OCI-M2 (cell line): Measurements from ENCODE around the gene CYP19A1.

Experiments used
- DNase-seq: peaks from one replicate; lab custom pipeline; 2025; ENCODE audit not compliant: unreplicated experiment; lab: John Stamatoyannopoulos, UW

The CYP19A1 gene

GRCh38 chr15:51338496-51338895 is at the start of gene CYP19A1:
Gene CYP19A1, minus strand, starts transcription at chr15:51338596. Its CDS starts 95,684 bp downstream, at chr15:51242912.
- no peak for DNase-seq

- DNase-seq: no peak
Observed at GRCh38 chr15:51387699-51388041, 49.3 kb upstream of the CYP19A1 start.

- DNase-seq: no peak
Observed at GRCh38 chr15:51386960-51387698, 48.7 kb upstream of the CYP19A1 start.

- DNase-seq: no peak
Observed at GRCh38 chr15:51386486-51386885, 48.1 kb upstream of the CYP19A1 start.

GRCh38 chr15:51386029-51386428 is 47.6 kb upstream of the CYP19A1 start:
- DNase-seq: no peak

- DNase-seq: no peak
Observed at GRCh38 chr15:51382787-51383186, 44.4 kb upstream of the CYP19A1 start.

- no peak for DNase-seq
Observed at GRCh38 chr15:51380999-51381806, 42.8 kb upstream of the CYP19A1 start.

DNA sequence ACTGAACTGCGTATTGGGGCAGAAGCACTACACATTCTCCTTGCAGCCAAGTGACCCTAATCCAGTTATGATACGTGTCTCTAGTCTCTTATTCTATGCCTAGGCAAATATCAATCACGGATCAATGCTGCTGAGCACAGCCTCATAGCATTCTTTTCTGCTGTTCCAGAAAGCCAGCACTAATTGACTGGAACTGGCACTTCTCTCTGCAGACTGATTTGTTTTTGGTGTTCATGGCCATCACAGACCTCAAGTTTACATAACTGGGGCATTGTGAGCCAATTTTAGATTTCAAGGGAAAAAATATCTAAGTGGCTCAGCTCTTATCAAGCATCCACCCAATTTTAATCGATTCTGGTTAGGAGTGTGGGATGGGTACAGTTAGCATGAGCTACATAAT is 41.0 kb upstream of the CYP19A1 start:
- no peak for DNase-seq

DNA sequence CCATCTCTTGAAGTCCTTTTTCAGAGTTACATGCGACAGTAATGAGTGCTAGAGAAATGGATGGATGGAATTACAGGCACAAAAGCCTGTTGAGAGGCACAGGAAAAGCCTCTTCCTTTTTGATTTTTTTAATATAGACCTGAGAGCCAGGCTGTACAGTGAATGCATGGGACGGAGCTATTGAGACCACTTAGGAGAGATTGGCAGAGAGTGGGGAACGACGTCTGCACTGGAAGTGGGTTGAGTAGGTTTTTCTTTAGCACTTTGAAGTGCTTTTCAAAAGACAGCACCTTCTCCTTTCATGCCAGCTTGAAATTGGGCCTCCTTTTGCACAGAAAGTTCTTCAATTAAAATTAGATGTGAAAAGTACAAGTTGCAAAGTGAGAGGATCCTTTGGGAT is 40.0 kb upstream of the CYP19A1 start:
- DNase-seq: no peak

GRCh38 chr15:51377038-51377786 is 38.8 kb upstream of the CYP19A1 start:
- no peak for DNase-seq

DNA sequence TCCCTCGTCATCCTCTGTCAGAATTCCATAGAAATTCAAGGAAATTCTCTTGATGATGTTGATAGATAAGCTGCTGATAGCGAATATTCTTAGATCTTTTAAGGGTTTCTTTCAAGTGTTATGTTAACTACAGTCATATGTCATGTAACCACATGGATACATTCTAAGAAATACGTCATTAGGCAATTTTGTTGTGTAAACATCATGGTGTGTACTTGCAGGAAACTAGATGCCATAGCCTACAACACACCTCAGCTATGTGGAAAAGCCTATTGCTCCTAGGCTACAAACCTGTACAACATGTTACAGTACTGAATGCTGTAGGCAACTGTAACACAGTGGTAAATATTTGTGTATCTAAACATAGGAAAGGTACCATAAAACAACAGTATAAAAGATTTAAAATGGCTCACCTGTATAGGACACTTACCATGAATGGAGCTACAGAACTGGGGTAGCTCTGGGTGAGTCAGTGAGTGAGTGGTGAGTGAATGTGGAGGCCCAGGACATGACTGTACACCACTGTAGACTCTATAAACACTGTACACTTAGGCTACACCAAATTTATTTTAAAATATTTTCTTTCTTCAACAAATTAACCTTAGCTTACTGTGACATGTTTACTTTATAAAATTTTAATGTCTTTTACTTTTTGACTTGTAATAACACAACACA is 37.7 kb upstream of the CYP19A1 start:
- DNase-seq: no peak

- no peak for DNase-seq
Observed at GRCh38 chr15:51374131-51374530, 35.7 kb upstream of the CYP19A1 start.

DNA sequence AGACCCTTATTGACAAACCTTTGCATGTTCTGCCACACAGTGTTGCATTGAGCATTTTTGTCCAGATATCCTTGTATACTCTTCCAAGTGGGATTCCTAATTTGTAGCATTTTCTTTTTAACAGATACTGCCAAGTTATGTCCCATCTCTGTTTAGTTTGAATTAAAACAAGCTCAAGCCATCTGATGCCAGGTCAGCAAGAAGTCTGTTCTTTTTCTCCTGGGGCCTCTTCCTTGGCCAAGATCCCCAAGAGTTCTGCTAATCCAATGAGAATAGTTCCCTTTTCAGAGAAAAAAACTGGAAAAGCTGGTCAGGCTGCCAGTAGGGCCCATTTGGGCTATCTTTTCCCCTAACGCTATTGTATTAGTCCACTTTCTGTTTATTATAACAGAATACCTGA is 32.9 kb upstream of the CYP19A1 start:
- DNase-seq: no peak

DNA sequence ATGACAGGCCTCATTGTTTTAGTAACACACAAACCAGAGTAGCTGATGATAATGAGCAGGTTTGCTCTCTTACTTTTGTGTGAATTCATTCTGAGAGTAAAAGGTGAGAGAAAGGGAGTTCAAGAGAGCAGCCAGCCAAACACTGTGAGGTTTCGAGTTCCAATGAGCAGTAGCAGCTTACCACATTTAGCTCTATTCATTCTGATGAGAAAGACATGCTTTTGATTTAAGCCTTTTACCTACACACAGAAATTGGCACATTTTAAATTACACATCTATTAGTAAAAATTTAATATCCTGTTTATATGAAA is 31.0 kb upstream of the CYP19A1 start:
- DNase-seq: no peak

- DNase-seq: no peak
Observed at GRCh38 chr15:51368751-51369450, 30.5 kb upstream of the CYP19A1 start.

GRCh38 chr15:51368307-51368706 is 29.9 kb upstream of the CYP19A1 start:
- DNase-seq: no peak

DNA sequence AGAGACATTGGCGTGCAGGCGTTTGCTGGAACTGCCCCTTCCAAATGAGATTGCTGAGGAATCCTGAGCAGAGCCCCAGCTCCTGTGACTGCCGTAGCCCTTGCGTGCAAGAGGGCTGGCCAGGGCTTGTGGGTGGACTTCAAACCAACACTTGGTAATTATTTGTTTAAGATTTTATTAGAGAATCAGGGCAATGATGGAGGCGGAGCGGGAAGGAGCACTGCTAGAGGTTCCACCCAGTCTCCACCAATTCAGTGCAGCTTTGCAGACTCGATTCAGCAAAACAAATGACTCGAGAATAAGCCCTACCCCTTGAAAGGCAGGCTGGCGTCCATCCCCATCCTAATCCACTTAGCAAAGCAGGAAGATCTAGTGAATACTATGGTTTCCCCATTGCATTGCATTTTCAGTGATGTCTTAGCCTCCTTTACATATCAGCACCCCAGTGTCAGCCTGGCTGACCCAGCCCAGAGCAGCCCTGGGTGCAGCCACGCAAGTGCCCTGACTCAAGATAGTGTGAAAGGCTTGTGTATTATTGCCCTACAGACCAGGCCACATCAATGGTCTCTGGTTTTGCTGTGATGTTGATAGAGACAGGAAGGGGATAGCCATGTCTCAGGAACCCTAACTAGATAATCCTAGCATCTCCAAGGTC is 29.1 kb upstream of the CYP19A1 start:
- DNase-seq: no peak

DNA sequence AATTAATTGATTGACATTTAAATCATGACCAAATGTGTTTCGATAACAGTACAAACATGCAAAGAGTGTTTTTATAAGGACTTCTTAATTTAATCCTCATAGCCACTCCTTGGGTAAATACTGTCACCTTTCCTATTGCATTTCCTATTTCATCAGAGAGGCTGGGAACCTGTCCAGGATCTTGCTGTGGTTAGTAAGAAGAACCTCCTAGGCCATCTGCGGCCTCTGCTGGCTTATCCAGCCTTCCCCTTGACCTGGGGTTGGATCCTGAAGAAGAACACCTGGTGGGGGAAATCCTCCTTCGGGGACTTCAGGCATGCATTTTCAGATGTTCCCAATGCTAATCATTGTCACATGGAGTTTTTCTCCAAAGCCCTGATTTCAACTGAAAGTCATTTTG is 28.5 kb upstream of the CYP19A1 start:
- no peak for DNase-seq

GRCh38 chr15:51366071-51366470 is 27.7 kb upstream of the CYP19A1 start:
- no peak for DNase-seq

DNA sequence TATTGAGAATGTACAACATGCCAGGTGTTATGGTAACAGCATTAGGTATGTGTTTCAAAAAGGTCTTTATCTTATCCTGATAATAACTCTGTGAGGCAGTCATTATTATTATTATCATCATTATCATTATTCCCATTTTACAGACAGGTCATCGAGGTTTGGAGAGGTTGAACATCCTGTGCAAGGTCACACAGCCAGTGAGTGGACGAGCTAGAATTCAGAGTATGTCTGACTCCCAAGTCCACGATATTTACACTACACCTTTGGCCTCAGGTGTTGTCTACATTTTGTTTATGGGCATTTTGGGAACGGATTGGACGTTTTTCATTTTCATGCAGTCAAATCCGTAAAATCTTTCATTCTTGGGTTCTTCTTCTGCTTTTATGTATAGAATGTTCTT is 27.0 kb upstream of the CYP19A1 start:
- DNase-seq: no peak
